Astrocyte (in vitro differentiated cells and primary cell): ENCODE measurements around the gene HMCN1.

Source experiments
- EZH2 ChIP-seq: IDR thresholded peaks from 2 replicates; pipeline ENCODE4 v1.6.1; 2012; ENCODE audit warnings: mild to moderate bottlenecking, low read length, inconsistent platforms; ENCODE audit not compliant: insufficient read depth
- TF ChIP-seq, protein P1 (sequence below): IDR thresholded peaks from 2 replicates; pipeline ENCODE4 v1.5.1; 2011; ENCODE audit warnings: low read depth, mild to moderate bottlenecking, inconsistent platforms, low read length, moderate library complexity; ENCODE audit not compliant: insufficient read depth

DNA sequence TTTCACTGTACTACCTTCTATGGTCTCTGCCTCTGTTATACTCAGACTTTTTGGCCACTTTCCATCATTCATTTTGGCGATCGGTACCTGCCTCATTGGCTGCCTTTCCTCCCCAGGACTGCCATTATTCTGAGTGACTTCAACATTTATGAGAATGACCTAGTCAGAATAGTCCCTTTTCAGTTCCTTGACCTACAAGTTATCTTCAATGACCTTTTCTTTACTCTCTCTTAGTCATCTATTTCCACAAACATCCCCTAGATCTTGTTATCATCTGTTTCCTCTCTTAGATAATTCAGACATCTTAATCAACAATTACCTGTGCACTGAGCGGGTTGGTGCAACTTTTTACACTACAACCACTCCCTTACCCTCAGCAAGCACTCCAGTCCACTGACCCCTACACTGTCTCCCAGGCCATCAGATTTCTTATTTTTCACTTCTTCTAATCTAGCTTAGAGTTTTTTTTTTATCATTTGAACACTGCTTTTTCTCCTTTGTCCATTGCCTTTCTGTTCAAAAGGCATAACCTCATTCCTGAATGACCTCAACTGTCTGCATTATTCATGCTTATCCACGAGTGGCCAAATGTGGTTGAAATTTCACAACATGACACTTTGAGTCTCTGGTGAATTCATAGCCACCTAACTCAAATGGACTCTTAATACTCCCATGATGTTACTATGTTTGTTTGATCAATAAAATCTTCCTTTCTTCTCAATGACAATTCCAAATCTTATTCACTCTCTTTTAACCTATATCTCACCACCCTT lies 112.7 kb downstream of the HMCN1 start:
- no peak for TF ChIP-seq EZH2
- TF ChIP-seq, protein P1, sequence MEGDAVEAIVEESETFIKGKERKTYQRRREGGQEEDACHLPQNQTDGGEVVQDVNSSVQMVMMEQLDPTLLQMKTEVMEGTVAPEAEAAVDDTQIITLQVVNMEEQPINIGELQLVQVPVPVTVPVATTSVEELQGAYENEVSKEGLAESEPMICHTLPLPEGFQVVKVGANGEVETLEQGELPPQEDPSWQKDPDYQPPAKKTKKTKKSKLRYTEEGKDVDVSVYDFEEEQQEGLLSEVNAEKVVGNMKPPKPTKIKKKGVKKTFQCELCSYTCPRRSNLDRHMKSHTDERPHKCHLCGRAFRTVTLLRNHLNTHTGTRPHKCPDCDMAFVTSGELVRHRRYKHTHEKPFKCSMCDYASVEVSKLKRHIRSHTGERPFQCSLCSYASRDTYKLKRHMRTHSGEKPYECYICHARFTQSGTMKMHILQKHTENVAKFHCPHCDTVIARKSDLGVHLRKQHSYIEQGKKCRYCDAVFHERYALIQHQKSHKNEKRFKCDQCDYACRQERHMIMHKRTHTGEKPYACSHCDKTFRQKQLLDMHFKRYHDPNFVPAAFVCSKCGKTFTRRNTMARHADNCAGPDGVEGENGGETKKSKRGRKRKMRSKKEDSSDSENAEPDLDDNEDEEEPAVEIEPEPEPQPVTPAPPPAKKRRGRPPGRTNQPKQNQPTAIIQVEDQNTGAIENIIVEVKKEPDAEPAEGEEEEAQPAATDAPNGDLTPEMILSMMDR = no peak
